Heart left ventricle (tissue), 13 donors: ENCODE data around the gene TRAPPC12.

ENCODE experiments used
- CTCF ChIP-seq, 12 donors: fragments of 200-600 bp; sonication (generic) in 4 of 12; IDR thresholded peaks; one replicate each; pipeline versions ENCODE4 v1.5.0 to v1.8.0; 2018 to 2022; ENCODE audit warnings: antibody characterized with exemption in 12 of 12, mild to moderate bottlenecking in 5 of 12
- POLR2A ChIP-seq, 2 donors: fragments of 450-650 bp; IDR thresholded peaks; one replicate each; pipeline ENCODE4 v1.6.1; 2017; ENCODE audit warnings: antibody characterized with exemption in 2 of 2, mild to moderate bottlenecking in 2 of 2, moderate library complexity in 2 of 2
- donor health status: ischemic (EF 13 %, LVEDD 7.1; RV severe dilation, severe dysfunction).
- donor health status: DM: no; HTN: yes; CAD: no.
- donor health status: DM: no; HTN: no; CAD: no.
- donor health status: ischemic (EF 25% LVEDD 6.9; RV normal size, moderate dysfunction).
- donor health status: ischemic (EF 25% LVEDD 5.7; RV mildly dilated, moderate dysfunction).
- donor health status: ischemic (EF 35%, LVEDD 5.7; RV mildly dilated, moderate dysfunction).
- donor health status: nonischemic (EF 11% LVEDD 7.7; RV severe dilation, severe dysfunction).
- donor health status: DM: yes; HTN: yes; CAD: no.
- donor health status: PGD.
- donor health status: ischemic (EF 29% LVEDD 5.4; RV normal size, mild dysfunction).
- donor health status: nonischemic (EF 23%, LVEDD 6.1; RV moderate dilation, normal function).

DNA sequence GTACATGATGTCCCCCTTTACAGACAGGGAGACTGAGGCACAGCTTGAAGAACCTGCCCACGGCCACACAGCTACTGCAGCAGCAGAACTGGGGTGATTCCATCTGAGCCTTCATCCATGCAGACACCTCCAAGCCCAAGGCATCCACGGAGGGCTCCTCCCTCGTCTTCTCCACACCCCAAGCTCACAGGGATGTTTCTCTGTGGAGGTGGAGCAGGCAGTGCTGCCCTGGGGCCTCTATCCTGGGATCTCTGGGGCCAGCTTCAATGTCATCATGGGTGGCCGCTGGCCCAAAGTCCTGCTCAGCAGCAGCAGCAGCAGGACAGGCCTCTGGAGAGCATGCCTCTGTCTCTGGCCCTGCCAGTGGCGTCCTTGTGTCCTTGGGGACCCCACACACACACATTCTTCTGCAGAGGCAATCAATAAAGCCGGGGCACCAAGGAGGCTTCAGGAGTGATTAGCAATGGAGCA lies 108.6 kb downstream of the TRAPPC12 start:
- TF ChIP-seq CTCF (IDR thresholded peaks at IDR 0.05) = no peak
- TF ChIP-seq POLR2A (IDR thresholded peaks at IDR 0.05) = no peak
